NCI-H128 (cell line): Measurements from ENCODE around the gene PTPRZ1.

ENCODE experiments used
- DNase-seq: peaks from one replicate; lab custom pipeline; 2025; ENCODE audit not compliant: unreplicated experiment; lab: John Stamatoyannopoulos, UW

PTPRZ1 gene

DNA sequence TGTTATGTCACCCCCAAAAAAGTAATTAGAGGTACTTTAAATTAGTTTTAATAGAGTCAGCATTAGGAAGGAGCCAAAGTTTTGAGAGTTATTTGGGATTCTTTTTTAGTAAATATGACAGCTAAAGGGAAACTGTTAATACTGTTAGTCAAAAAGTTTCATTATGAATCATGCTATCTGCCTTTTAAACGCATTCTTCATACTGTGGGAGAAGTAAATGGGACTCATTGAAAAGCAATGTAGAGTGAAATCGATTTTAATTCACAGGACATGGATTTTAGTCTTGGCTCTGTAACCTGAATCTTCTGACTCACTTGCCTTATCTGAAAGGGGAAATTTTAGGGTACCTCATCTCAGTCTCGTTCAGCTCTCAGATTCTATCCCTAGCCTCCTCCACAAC lies 165.9 kb downstream of the PTPRZ1 start:
- no peak for DNase-seq

GRCh38 chr7:122040147-122040546 lies 167.2 kb downstream of the PTPRZ1 start:
- DNase-seq: no peak

GRCh38 chr7:122046402-122046801 lies 173.4 kb downstream of the PTPRZ1 start:
- DNase-seq: no peak

DNA sequence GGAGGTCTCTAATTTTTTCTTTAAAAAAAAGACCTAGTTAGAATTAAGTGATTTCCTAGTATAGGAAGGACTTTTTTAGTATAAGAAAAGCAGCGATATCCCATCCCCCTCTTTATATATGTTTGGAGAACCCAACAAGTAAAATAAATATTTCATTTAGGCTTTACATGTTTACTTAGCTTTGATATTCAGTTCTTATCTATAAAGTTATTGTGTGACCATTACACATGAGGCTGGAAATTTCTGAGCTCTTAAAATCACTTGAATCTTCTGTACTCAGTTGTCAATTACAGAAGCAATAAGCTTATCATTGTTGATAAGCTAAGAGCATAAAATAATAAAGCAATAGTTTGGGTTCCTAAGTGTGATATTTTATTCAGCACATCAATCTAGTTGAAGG lies 181.4 kb downstream of the PTPRZ1 start:
- no peak for DNase-seq

- no peak for DNase-seq
These were observed 182.1 kb downstream of the PTPRZ1 start for GRCh38 chr7:122055073-122055472.

- no peak for DNase-seq
These were observed 184.0 kb downstream of the PTPRZ1 start for GRCh38 chr7:122056977-122057376.

- no peak for DNase-seq
These were observed 186.6 kb downstream of the PTPRZ1 start for GRCh38 chr7:122059542-122059941.

GRCh38 chr7:122063146-122063545 lies 190.2 kb downstream of the PTPRZ1 start:
- no peak for DNase-seq

- no peak for DNase-seq
These were observed 192.0 kb downstream of the PTPRZ1 start for GRCh38 chr7:122064971-122065370.

- no peak for DNase-seq
These were observed 194.1 kb downstream of the PTPRZ1 start for GRCh38 chr7:122067077-122067476.

DNA sequence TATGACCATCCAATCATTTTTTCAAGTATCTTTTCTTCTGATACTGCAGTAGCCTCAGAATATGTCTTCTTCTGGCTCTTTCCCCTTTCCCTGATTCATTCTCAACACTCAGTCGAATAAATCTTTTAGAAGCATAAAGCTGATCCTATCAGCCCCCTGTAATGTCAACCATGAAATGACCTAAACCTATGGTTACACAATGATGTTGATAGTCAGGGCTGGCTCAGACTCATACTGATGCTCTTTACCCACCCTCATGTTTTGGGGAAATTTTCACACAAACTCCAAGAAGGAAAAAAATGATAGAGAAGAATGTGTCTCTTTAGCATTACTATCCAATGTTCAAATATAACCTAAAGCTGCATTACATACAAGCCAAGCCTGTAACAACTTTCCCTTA lies 195.1 kb downstream of the PTPRZ1 start:
- DNase-seq: no peak

DNA sequence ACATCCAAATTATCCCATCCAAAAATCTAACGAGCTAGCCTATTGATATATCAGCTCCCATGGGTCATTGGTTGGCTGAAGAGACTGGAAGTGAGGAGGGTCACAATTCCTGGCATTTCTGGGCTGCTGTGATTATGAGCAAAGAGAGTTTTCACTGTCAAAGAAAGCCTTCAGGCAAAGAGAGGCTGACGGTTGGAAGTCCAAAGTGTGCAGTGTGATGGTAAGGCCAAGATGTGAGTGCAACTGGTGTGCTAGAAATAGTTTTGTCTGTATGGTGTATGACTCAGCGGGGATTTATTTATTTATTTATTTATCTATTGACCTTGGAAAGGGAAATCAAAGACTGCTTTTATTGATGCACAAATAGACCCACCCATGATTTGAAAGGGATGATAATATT lies 196.0 kb downstream of the PTPRZ1 start:
- no peak for DNase-seq

GRCh38 chr7:122070062-122070461 lies 197.1 kb downstream of the PTPRZ1 start:
- no peak for DNase-seq

GRCh38 chr7:122070834-122071233 lies 197.9 kb downstream of the PTPRZ1 start:
- DNase-seq: no peak

DNA sequence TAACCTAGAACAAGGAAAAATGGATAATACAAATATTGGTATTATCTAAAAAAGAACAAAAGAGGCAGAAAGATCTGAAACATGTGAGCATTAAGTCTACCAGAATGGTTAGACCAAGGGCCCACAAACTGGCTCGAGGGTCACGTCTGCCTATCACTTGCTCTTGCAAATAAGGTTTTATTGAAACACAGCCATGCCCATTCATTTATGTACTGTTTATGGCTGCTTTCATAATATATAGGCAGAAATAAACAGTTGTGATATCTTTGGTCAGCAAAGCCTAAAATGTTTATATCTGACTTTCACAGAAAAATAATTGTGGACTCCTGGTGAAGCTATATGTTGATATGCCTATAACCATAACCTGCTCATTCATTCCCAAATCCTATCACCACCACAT lies 199.3 kb downstream of the PTPRZ1 start:
- DNase-seq: no peak

GRCh38 chr7:122072924-122073599 lies 200.1 kb downstream of the PTPRZ1 start:
- DNase-seq: no peak

DNA sequence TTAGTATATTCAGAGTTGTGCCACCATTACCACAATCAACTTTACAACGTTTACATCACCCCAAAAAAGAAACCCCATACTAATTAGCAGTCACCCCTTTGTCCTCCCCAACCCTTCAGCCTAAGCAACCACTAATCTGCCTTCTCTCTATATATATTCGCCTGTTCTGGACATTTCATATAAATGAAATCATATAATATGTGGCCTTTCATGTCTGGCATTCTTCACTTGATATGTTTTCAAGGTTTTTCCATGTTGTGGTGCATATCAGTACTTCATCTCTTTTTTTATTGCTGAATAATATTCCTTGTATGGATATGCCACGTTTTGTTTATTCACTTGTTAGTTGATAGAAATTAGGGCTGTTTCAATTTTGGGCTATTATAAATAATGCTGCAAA lies 200.7 kb downstream of the PTPRZ1 start:
- no peak for DNase-seq

DNA sequence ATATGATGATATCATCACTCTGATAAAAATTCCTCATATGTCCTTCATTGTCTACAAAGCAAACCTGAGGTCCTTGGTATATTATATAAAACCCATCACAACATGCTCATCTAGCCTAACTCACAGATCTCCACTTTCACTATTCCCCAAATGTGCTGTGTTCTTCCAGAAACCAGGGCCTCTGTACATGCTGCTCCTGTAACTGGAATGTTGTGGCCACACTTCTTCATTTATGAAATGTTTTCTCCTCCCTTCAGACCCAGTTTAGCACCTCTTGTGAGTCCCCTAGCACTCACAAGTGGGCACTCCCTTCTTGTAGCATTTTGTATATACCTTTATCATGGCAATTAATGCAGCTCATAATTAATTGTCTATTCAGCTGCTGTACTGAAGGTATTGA lies 209.2 kb downstream of the PTPRZ1 start:
- no peak for DNase-seq

- no peak for DNase-seq
These were observed 209.7 kb downstream of the PTPRZ1 start for GRCh38 chr7:122082670-122083069.

DNA sequence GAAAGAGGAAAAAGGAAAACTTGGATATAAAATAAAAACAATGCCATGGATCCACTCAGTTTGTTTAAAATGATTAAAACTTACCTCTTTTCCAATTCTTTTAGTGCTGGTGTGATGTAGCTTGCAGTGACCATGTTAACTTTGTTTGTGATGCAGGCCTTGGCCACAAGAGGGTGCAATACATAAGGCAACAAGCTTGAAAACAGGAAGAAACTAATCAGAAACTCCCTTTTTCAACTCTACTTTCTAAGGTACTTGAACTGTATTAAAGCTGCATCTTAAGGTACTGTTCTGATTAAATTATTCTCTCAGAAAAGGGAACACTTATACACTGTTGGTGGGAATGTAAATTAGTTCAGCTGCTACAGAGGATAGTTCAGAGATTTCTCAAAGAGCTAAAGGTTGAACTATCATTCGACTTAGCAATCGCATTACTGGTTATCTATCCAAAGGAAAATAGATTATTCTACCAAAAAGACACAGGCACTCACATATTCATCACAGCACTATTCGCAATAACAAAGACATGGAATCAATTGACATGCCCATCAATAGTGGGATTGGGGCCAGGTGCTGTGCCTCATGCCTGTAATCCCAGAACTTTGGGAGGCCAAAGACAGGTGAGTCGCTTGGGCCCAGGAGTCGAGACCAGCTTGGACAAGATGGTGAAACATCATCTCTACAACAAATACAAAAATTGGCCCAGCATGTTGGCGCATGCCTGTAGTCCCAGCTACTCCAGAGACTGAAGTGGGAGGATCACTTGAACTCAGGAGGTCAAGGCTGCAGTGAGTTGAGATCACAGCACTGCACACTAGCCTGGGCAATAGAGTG lies 220.2 kb downstream of the PTPRZ1 start:
- peak; percentile 24 for DNase-seq

DNA sequence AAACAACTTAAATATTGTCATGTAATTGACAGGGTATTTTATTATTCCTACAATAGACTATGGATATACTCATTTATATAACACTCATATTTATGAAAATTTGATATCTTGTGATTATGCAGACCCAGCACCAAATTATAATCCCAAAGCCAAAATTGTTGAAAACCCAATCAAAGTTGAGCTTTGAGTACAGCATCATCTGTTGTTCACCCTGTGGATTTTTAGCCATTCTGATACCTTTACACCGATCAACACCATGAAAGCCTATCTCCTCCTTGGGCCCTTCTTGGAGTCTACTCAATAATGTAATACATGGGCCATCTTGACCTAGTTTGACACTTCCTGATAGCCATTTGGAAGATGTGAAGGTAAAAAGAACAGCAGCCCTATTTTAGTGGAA lies 221.6 kb downstream of the PTPRZ1 start:
- no peak for DNase-seq

- no peak for DNase-seq
These were observed 222.7 kb downstream of the PTPRZ1 start for GRCh38 chr7:122095642-122096041.

DNA sequence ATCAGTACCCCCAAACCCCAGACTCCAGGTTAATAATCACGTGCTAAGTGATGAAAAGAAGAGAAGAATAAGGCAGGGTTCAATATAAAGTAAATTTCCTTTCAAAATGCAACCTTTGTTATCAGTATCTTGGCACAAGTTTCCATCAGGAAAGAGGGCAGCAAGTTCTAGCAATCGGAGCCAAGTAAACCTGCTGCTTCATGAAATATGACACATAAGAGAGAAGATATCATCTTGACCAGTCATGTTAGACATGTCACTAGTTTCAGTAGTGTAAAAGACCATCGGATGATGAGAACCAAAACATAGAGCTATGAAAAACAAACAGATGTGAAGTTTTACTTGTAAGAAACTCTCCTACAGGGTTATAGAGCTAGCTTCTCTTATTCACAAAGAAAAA lies 227.1 kb downstream of the PTPRZ1 start:
- no peak for DNase-seq
